Right lobe of liver (tissue), 4 donors: Measurements from ENCODE around the gene DDX10.

ENCODE experiments used
- CTCF ChIP-seq, 4 donors: fragments of 200-600 bp in 3 of 4; fragments of 450-650 bp in 1 of 4; IDR thresholded peaks; one replicate each; pipeline versions ENCODE4 v1.5.1 to v1.8.0; 2016 to 2022; ENCODE audit warnings: antibody characterized with exemption in 4 of 4, mild to moderate bottlenecking in 2 of 4
- POLR2A ChIP-seq: fragments of 450-650 bp; IDR thresholded peaks from one replicate; pipeline ENCODE4 v1.6.1; 2017; ENCODE audit warnings: antibody characterized with exemption, mild to moderate bottlenecking
- donor health status: DM: no; HTN: no; CAD: no.
- donor health status: DM: no; HTN: no; CAD: no.
- donor health status: DM: no; HTN: yes; CAD: no.

GRCh38 chr11:108718466-108718865 lies 53.6 kb downstream of the DDX10 start:
- TF ChIP-seq CTCF (IDR thresholded peaks at IDR 0.05), result no peak
- TF ChIP-seq POLR2A, result no peak
